Lower leg skin (tissue), 3 donors: ENCODE results near the gene VPS29.

Source experiments
- CTCF ChIP-seq, 3 donors: fragments of 450-650 bp; IDR thresholded peaks; one replicate each; pipeline ENCODE4 v1.5.1; 2016; ENCODE audit warnings: antibody characterized with exemption in 3 of 3, mild to moderate bottlenecking in 3 of 3, moderate library complexity in 2 of 3
- POLR2A ChIP-seq, 2 donors: fragments of 450-650 bp; IDR thresholded peaks; one replicate each; pipeline ENCODE4 v1.6.1; 2016 to 2017; ENCODE audit warnings: antibody characterized with exemption in 2 of 2, mild to moderate bottlenecking in 1 of 2, moderate library complexity in 1 of 2

DNA sequence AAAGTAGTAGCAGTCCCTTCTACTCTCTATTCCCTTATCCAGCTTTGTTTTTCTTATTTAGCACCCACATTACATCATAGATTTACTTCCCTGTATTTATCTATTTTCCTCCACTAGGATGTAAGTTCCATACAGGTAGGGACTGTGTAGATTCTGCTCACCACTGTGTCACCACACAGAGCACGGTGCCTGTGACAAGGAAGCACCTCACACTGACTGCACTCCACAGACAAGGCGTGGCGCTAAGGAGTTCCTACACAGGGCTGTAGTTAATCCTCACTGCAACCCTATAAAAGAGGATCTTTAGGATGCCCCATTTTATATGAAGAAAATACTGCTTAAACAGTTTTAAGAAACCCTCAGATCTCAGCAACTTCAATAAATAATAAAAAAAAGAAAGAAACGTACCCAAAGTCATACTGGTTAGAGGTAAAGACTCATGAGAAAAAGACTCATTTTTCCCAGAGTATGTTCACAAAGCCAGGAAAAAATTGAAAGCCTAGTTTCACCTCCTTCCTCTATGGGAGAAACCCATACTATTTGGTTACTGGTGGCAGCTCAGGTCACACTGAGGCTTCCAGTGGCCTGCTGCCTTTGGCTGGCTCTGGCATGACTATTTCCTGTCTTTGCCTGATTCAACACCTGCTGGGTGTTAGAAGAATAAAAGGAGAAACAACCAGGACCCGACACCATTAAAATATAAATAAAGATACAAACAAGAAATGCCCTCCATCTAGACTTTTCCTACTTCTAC, 37.1 kb upstream of the VPS29 start:
- TF ChIP-seq CTCF (IDR thresholded peaks at IDR 0.05) = no peak
- TF ChIP-seq POLR2A (IDR thresholded peaks at IDR 0.05) = no peak
